Subcutaneous adipose tissue (tissue), 4 donors: ENCODE data around the gene HOXC11. TPM values are rescaled to one million over a fixed set of nuclear protein-coding genes. Genes with fewer than 3 reads are reported as not detected.

ENCODE experiments used
- total RNA-seq, 4 donors: library from RNA; depleted of rRNA; stranded (reverse); fragments of >200 nt; gene quantifications; one replicate each; pipeline ENCODE4 v1.1.0, GENCODE V29; 2016
- TF ChIP-seq, protein P1 (sequence below): fragments of 450-650 bp; IDR thresholded peaks from one replicate; pipeline ENCODE4 v1.5.1; 2016; ENCODE audit warnings: low read depth, mild to moderate bottlenecking, control low read depth, antibody characterized with exemption, moderate library complexity

Gene HOXC11
- total RNA-seq: under 1 TPM in 3 of 4 donors, not detected in 1; 0.38 to 0.51 (median 0.44) TPM

- TF ChIP-seq, protein P1, sequence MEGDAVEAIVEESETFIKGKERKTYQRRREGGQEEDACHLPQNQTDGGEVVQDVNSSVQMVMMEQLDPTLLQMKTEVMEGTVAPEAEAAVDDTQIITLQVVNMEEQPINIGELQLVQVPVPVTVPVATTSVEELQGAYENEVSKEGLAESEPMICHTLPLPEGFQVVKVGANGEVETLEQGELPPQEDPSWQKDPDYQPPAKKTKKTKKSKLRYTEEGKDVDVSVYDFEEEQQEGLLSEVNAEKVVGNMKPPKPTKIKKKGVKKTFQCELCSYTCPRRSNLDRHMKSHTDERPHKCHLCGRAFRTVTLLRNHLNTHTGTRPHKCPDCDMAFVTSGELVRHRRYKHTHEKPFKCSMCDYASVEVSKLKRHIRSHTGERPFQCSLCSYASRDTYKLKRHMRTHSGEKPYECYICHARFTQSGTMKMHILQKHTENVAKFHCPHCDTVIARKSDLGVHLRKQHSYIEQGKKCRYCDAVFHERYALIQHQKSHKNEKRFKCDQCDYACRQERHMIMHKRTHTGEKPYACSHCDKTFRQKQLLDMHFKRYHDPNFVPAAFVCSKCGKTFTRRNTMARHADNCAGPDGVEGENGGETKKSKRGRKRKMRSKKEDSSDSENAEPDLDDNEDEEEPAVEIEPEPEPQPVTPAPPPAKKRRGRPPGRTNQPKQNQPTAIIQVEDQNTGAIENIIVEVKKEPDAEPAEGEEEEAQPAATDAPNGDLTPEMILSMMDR: no peak
Observed at GRCh38 chr12:53972722-53973235, at the start of gene HOXC11. TSS of gene HOXC11 (plus strand) at chr12:53973126. CDS start at chr12:53973242, 116 bp downstream.

DNA sequence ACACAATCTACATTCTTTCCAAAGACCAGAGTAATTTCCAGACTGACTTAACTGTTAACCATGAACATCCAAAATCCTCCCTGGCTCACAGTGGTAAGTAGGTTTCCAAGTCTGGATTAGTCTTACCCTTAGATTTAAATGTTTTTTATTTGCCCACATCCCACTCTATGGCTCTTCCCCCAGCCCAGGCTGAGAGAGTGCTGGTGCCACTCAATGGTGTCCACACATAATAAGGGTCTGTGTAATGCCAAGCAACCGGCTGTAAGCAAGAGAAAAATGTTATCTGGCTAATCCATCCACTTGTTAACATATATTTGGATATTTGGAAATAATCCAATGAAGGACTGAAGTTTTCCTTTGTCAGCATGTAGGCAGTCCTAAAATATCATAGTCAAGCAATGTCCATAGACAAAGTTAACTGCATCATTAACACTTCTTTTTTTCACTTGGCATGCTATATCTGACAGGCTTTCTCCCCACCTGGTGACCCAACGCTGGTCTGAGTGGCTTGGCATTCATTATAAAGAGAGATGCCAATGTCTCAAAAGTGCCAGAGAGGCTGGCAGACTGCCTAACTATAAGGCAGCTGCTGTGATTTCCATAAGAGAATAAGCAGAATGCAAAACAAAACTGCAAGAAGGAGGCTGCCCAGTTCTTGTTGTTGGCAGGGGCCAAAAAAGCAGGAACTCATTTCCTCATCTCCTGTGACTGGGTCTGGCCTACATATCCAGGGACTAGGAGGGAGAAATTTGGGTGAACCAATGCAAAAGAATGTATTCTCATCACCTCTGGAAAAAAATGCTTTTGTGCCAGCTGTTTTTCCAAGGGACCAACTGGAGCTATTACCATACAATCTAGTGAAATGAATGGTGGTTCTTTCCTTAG is 48.2 kb upstream of the HOXC11 start:
- TF ChIP-seq, protein P1: no peak

DNA sequence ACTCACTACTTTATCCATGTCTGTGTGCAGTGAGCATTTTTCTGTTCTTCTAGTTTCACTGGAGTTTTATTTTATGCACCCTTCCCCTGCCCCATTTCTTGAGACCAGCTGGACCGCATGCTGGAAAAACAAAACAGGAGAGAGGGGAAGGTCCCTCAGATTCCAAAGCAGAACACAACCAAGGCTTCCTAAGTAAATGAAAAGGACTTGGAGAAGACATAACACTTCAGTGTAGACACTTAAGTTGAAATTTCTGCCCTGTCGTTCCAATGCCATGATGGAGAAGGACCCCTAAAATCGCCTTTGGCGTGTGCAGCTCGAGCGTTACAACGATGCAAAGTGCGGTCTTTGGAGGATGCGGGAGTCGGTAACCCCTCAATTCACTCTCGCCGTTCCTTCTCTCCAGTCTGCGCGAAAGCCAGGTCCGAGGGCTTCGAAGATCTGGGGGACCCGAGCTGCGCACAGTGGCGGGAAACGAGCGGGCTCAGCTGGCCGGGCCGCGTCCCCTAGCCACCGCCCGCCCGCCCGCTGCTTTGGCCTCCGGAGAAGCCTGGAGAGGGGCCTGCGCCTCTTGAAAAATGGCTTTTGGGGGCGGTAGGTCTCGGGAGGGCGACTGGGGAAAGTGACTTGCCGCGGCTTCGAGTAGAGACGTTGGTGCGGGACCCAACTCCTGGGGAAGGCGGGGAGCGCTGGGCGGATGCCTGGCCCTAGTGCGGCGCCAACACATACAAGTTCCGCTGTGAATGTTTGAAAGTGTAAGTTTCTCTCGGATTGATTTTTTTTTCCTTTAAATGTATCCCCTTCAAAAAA is 45.5 kb upstream of the HOXC11 start:
- TF ChIP-seq, protein P1: no peak

- TF ChIP-seq, protein P1: no peak
Observed at GRCh38 chr12:53928054-53928835, 44.7 kb upstream of the HOXC11 start.

- TF ChIP-seq, protein P1: no peak
Observed at GRCh38 chr12:53929527-53929926, 43.4 kb upstream of the HOXC11 start.

- TF ChIP-seq, protein P1: no peak
Observed at GRCh38 chr12:53930591-53931255, 42.2 kb upstream of the HOXC11 start.
